H1 (cell line): ENCODE measurements around the gene PLGRKT. TPM values are rescaled to one million over a fixed set of nuclear protein-coding genes. Genes with fewer than 3 reads are reported as not detected.

Source experiments
- ASH2L ChIP-seq: fragments of 200-600, 300-600 bp; sonication (generic); IDR thresholded peaks from one replicate; pipeline ENCODE4 v1.7.1; 2017; ENCODE audit warnings: low read length
- BRCA1 ChIP-seq: IDR thresholded peaks from 2 replicates; pipeline ENCODE4 v1.6.1; 2012; ENCODE audit warnings: low read depth, low read length, improper control_type of control experiment
- CREB1 ChIP-seq: IDR thresholded peaks from 2 replicates; pipeline ENCODE4 v1.6.1; 2012; ENCODE audit warnings: inconsistent platforms
- KDM5A ChIP-seq: fragments of 200-600 bp; IDR thresholded peaks from 2 replicates; pipeline ENCODE4 v1.7.1; 2012; ENCODE audit warnings: mild to moderate bottlenecking, low read length, inconsistent platforms, mixed read lengths
- TAF7 ChIP-seq: optimal IDR thresholded peaks from 2 replicates; pipeline ENCODE3; 2011; ENCODE audit warnings: low read depth, mild to moderate bottlenecking, inconsistent platforms, low read length, moderate library complexity, borderline replicate concordance
- polyA plus RNA-seq, 7 experiments: library from polyadenylated mRNA; depleted of rRNA in 3 of 7; stranded (reverse) in 5 of 7; unstranded in 2 of 7; fragments of >200 nt in 5 of 7; fragments of 200-250 nt in 2 of 7; gene quantifications; 1 replicate in 5 of 7; 2 replicates in 1 of 7; 4 replicates in 1 of 7; pipeline versions ENCODE4 v1.2.1 to v1.2.3, GENCODE V29; 2011 to 2013; ENCODE audit warnings: missing spikeins in 2 of 7, mixed read lengths in 2 of 7
- total RNA-seq: library from RNA; stranded (reverse); fragmentation: NEBNext Ultra II Directional; extraction: Animal tissue kit (Norgen Biotek cat#: 25700); gene quantifications from 2 replicates; pipeline ENCODE4 v1.2.1, GENCODE V29; 2021
- TF ChIP-seq, protein P1 (sequence below): fragments of 300-600 bp; sonication (generic); IDR thresholded peaks from 2 replicates; pipeline ENCODE4 v1.7.1; 2012; ENCODE audit warnings: low read length, moderate library complexity, mild to moderate bottlenecking, inconsistent platforms; ENCODE audit not compliant: insufficient replicate concordance
- TF ChIP-seq, protein P2 (sequence below): IDR thresholded peaks from 2 replicates; pipeline ENCODE4 v1.6.1; 2012; ENCODE audit warnings: inconsistent platforms

The PLGRKT gene
- total and polyA plus RNA-seq, 2 of the 8 experiments (the other 6 are each of a cell fraction or from before 2014, with no cell fraction given), result 5.4 to 15.7 TPM

DNA sequence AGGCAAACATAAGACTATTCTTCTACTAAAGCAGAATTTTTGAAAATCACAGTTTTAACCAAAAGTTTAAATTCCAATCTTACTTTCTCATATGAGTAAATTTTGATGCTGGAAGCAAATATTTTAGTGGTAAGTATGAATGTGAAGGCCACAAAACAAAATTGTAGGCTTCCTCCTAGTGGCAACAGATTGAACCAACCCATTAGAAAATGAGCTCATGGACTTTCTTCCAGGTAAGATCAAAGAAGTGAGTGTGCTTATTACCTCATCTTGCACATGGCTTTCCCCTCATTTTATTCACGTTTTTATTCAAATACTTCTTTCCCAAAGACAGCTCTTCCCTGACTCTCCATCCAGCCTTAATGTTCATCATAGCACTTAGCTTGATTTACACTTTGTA is 116.7 kb downstream of the PLGRKT start (continued):
- TF ChIP-seq, protein P1, sequence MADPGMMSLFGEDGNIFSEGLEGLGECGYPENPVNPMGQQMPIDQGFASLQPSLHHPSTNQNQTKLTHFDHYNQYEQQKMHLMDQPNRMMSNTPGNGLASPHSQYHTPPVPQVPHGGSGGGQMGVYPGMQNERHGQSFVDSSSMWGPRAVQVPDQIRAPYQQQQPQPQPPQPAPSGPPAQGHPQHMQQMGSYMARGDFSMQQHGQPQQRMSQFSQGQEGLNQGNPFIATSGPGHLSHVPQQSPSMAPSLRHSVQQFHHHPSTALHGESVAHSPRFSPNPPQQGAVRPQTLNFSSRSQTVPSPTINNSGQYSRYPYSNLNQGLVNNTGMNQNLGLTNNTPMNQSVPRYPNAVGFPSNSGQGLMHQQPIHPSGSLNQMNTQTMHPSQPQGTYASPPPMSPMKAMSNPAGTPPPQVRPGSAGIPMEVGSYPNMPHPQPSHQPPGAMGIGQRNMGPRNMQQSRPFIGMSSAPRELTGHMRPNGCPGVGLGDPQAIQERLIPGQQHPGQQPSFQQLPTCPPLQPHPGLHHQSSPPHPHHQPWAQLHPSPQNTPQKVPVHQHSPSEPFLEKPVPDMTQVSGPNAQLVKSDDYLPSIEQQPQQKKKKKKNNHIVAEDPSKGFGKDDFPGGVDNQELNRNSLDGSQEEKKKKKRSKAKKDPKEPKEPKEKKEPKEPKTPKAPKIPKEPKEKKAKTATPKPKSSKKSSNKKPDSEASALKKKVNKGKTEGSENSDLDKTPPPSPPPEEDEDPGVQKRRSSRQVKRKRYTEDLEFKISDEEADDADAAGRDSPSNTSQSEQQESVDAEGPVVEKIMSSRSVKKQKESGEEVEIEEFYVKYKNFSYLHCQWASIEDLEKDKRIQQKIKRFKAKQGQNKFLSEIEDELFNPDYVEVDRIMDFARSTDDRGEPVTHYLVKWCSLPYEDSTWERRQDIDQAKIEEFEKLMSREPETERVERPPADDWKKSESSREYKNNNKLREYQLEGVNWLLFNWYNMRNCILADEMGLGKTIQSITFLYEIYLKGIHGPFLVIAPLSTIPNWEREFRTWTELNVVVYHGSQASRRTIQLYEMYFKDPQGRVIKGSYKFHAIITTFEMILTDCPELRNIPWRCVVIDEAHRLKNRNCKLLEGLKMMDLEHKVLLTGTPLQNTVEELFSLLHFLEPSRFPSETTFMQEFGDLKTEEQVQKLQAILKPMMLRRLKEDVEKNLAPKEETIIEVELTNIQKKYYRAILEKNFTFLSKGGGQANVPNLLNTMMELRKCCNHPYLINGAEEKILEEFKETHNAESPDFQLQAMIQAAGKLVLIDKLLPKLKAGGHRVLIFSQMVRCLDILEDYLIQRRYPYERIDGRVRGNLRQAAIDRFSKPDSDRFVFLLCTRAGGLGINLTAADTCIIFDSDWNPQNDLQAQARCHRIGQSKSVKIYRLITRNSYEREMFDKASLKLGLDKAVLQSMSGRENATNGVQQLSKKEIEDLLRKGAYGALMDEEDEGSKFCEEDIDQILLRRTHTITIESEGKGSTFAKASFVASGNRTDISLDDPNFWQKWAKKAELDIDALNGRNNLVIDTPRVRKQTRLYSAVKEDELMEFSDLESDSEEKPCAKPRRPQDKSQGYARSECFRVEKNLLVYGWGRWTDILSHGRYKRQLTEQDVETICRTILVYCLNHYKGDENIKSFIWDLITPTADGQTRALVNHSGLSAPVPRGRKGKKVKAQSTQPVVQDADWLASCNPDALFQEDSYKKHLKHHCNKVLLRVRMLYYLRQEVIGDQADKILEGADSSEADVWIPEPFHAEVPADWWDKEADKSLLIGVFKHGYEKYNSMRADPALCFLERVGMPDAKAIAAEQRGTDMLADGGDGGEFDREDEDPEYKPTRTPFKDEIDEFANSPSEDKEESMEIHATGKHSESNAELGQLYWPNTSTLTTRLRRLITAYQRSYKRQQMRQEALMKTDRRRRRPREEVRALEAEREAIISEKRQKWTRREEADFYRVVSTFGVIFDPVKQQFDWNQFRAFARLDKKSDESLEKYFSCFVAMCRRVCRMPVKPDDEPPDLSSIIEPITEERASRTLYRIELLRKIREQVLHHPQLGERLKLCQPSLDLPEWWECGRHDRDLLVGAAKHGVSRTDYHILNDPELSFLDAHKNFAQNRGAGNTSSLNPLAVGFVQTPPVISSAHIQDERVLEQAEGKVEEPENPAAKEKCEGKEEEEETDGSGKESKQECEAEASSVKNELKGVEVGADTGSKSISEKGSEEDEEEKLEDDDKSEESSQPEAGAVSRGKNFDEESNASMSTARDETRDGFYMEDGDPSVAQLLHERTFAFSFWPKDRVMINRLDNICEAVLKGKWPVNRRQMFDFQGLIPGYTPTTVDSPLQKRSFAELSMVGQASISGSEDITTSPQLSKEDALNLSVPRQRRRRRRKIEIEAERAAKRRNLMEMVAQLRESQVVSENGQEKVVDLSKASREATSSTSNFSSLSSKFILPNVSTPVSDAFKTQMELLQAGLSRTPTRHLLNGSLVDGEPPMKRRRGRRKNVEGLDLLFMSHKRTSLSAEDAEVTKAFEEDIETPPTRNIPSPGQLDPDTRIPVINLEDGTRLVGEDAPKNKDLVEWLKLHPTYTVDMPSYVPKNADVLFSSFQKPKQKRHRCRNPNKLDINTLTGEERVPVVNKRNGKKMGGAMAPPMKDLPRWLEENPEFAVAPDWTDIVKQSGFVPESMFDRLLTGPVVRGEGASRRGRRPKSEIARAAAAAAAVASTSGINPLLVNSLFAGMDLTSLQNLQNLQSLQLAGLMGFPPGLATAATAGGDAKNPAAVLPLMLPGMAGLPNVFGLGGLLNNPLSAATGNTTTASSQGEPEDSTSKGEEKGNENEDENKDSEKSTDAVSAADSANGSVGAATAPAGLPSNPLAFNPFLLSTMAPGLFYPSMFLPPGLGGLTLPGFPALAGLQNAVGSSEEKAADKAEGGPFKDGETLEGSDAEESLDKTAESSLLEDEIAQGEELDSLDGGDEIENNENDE, result no peak
- TF ChIP-seq TAF7 (no peak), ASH2L (no peak), KDM5A (no peak), BRCA1 (no peak), CREB1 (no peak)
- TF ChIP-seq, protein P2, sequence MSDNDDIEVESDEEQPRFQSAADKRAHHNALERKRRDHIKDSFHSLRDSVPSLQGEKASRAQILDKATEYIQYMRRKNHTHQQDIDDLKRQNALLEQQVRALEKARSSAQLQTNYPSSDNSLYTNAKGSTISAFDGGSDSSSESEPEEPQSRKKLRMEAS, result no peak
